Bone marrow (tissue), 2 donors: Measurements from ENCODE around the gene GRM6.

Experiments
- DNase-seq, 2 donors: peaks; one replicate each; lab custom pipeline; 2025; lab: John Stamatoyannopoulos, UW

The GRM6 gene

GRCh38 chr5:178994580-178995340 lies at the start of gene GRM6:
TSS of gene GRM6 (minus strand) at chr5:178995320. CDS start at chr5:178994944, 376 bp downstream.
- DNase-seq = no peak

- no peak for DNase-seq
These were observed 49.6 kb upstream of the GRM6 start for GRCh38 chr5:179044765-179045164.

GRCh38 chr5:179033004-179033580 lies 38.0 kb upstream of the GRM6 start:
- DNase-seq = no peak

- DNase-seq = peak; percentile 55 to 60
These were observed 28.5 kb upstream of the GRM6 start, which contains the start of gene ZNF879 for GRCh38 chr5:179023528-179024189. TSS of gene ZNF879 (plus strand) at chr5:179023804. CDS start at chr5:179025005, 1,201 bp downstream.

GRCh38 chr5:179008667-179009066 lies 13.5 kb upstream of the GRM6 start:
- no peak for DNase-seq

- no peak for DNase-seq
These were observed 11.4 kb upstream of the GRM6 start for GRCh38 chr5:179006564-179006963.

GRCh38 chr5:178998441-178998840 lies 3.3 kb upstream of the GRM6 start:
- no peak for DNase-seq

DNA sequence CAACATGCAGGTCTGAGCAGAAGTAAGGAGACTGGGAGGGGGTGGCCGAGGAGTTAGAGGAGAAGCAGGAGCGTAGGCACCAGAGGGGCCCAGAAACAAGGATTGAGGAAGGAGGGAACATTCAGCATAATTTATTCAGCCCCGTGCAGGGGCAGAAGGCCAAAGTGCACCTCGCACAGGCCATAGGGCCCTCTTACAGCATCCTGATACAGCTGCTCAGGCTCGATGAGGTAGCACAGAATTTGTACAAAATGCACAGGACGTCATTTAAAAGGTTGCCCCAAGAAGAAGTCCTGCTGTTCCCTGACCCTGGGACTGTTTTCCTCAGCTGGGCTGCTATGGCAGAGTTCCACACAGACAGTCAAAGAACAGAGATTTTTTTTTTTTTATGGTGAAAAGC lies 2.1 kb upstream of the GRM6 start:
- DNase-seq = no peak

DNA sequence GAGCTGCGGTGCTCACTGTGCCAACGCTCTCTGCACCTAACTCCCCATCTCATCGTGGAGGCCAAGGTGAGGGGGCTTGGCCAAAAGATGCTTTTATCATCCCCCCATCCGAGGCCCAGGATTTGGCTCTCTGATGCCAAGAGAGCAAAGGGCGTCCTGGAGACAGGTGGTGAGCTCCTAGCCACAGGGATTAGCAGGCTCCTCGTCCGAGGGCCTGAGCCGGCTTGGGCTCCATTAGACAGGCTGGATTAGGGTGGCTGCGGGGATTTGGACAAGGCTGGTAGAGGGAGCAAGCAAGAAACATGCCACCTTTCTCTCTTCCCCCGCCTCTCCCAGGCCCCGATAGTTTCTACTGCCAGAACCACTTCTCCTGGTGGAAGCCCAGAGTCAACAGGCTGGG lies 1.0 kb upstream of the GRM6 start:
- no peak for DNase-seq

- DNase-seq = no peak
These were observed 196 bp upstream of the GRM6 start for GRCh38 chr5:178995341-178995690.

DNA sequence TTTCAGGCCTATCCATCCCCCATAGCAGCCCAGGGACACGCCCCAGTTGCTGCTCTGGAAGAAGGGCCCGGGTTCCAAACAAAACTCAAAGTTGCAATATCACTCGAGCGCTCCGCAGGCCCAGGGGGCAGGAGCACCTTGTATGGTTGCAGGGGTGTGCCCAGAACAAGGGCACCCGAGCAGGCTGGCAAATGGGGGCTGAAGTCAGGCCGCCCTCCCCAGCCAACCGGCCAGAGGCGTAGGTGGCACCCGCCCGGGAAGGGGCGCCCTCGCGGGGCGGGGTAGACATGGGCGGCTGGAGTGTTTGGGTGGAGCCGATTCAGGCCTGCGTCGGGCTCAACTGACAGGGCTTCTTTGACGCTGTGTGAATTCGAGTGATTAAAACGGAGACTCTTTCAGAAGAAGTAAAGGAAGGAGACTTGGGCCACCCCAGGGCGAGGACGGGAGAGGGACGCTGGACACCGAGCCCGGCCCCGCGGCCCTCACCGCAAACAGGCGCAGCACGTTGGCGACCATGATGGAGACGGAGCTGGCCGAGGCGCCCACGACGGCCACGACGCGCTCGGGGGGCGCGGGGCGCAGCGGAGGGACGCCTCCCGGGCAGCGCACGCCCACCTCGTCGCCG lies 1.1 kb downstream of the GRM6 start:
- DNase-seq = no peak

DNA sequence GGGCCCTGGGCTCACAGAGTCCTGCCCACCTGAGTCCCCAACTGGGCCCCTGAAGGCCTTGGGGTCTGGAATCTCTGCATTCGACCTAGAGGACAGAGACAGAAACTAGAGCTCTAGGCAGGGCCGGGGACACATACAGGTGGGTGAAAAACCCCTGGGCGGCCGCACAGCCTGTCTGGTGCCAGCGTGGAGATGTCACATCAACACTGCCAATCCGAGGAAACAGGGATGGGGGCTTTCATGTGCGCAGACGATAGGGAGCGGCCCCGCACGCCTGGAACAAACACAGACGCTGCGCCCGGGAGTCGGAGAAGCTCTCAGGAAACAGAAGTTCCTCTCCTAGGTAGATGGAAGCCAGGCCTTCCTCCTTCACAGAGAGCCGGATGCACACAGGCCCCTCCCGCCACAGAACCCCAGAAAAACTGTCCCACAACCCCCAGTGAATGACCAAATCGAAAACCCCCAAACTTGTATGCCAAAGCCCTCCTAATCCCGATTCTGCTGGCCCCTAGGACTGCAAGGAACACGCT lies 1.8 kb downstream of the GRM6 start:
- DNase-seq = no peak

DNA sequence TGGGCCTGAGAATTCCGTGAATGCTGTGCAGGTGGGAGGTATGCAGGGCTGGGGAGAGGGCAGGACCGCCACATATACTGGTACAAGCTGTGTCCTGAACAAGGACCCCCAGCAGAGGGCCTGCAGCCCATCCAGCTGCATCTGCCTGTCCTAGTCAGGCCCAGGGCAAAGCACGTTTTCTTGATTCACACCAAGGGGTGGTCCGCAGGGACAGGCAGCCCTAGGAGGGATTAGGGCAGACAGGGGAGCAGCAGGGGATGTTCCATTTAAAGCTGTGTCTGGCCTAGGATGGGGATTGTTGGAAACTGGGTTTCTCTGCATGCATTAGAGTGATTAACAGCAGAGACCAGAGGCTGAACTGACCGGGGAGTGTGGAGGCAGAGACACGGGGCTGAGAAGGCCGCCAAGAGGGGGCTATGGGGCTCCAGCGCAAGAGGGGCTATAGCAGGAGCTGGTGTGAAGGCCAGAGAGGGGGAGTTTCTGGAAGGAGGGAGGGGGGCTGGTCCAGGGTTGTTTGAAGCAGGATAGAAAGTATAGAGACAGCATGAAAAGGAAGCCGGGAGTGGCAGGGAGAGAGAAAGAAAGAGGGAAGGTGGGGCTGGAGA lies 2.7 kb downstream of the GRM6 start:
- no peak for DNase-seq

DNA sequence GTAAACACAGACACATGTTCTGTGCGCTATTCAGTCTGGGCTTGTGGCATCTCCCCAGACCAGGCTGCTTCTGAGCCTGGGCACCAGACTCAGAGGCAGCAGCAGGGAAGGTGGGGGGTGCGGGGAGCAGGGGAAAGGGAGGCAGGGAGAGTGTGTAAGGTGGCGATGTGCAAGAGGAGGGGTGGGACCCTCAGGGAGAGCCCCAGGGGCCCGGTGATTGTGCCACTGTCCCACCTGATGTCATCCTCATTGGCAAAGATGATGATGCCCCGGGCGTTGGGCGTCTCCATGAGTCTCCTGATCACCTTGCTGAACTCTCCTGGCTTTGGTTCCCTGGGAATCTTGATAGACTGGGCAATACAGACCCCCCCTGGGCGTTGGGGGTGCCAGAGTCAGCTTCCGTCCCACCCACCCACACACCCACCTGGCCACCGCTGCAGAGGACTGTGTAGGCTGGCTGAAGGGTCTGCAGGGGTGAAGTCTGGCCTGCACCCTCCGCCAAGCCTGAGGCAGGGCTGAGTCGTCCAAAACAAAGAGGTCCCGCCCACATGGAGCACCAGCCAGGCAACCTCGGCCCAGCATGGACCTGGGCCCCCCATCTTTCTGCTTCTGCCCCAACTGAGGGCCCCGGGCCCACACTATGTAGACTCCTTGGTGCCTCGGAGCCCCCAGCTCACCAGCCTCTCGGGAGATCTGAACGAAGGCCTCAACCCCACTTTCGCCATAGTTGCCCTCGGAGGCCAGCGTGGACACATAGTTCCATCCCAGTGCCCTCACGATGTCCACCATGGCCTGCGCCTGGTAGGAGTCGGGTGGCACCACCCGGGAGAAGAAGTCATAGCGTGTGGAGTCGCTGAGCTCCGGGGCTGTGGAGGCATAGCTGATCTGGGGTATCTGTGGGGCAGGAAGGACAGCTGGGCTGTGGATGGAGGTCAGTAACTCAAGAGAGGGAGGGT lies 3.7 kb downstream of the GRM6 start:
- DNase-seq = no peak

- no peak for DNase-seq
These were observed 4.6 kb downstream of the GRM6 start for GRCh38 chr5:178990491-178990890.

GRCh38 chr5:178989311-178989710 lies 5.8 kb downstream of the GRM6 start:
- no peak for DNase-seq

DNA sequence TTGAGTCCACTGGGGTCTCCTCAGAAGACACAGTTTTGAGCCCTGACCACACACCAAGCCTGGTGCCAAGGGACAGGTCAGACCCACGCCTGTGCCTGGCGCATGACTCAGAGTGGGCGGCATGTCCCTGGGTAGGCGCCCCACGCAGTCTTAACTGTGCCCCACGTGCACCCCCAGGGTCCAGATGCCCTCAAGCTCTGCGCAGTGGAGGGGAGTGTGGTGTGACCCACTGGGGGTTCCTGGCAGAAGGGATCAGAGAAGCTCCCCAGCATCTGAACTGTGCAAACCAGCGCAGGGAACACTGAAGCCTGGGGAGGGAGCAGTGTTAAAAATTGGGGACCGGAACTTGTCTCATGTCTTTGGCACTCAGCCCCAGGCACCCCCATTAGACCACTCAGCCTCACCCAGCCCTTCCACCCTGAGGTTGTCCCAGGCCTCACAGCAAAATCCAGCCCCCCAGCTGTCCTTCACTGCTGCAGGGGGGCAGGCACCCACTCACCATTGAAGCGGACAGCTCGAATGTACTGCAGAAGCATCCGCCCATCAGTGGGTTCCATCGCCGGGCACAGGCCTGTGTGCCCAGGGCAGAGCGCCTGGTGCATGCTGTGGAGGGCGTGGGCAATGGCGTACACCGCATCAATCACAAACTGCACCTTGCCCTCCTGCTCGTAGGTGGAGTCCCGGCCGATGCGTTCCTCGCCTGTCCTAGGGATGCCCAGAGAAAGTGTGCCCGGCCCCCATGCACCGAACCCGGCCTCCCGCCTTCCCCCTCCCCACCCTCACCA lies 6.5 kb downstream of the GRM6 start:
- DNase-seq = no peak

DNA sequence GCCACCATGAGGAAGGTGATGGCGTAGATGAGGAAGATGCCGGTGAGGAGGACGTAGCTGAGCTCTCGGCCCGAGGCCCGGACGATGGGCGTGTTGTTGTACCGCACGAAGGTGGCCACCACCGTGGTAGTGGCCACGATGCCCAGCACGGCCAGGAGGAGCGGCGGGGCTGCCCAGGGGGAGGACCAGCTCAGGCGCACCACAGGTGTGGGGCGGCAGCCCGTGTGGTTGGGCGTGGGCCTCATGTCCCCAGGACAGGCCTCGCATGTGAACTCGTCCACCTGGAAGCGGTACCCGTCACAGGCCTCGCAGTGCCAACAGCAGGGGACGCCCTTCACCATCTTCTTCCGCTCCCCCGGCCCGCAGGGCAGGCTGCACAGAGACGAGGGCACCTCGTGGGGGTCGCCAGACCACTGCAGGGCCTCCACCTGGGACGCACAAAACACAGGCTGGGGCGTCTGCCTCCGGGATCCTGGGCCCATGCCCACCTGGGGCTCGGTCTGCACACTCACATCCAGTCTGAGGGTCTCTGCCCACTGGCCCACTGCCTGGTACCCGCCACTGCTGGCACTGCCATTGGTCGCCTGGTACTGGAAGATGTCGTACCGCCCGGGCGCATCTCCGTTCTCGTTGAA lies 8.7 kb downstream of the GRM6 start:
- DNase-seq = no peak
